Lung microvascular endothelial cell (primary cell): Measurements from ENCODE around the gene AGMAT. TPM values are rescaled to one million over a fixed set of nuclear protein-coding genes. Genes with fewer than 3 reads are reported as not detected.

Source experiments
- DNase-seq, 2 donors: peaks; one replicate each; pipeline versions ENCODE4 v3.0.0 to v3.0.0-alpha.2; 2010; ENCODE audit warnings: low read depth in 2 of 2
- total RNA-seq: library from RNA; depleted of rRNA; stranded (reverse); fragments of >200 nt; gene quantifications from 2 replicates; pipeline ENCODE4 v1.2.1, GENCODE V29; 2014

AGMAT gene
- total RNA-seq, 1 donor from 2014 or later = under 0.01 TPM

GRCh38 chr1:15524283-15525049 is 60.4 kb downstream of the AGMAT start:
- peak; percentile 99 for DNase-seq

GRCh38 chr1:15524021-15524282 is 60.9 kb downstream of the AGMAT start, which contains the start of gene CASP9:
CASP9 (minus strand) TSS chr1:15524215; CDS start chr1:15524200, 15 bp downstream.
- no peak for DNase-seq

GRCh38 chr1:15523104-15524020 is 61.5 kb downstream of the AGMAT start:
- DNase-seq = no peak

- no peak for DNase-seq
These were observed 62.3 kb downstream of the AGMAT start for GRCh38 chr1:15522551-15522950.

Other genes with a start within 250 kb of the AGMAT start
- 20.2 and 26.6 TPM in 2 replicates for gene EFHD2, start 175.2 kb downstream of the AGMAT start, total RNA-seq
- not detected in 2 replicates for gene CTRC, start 146.6 kb downstream of the AGMAT start, total RNA-seq
- gene CELA2A, start 128.3 kb downstream of the AGMAT start, total RNA-seq = not detected in 2 replicates
- gene CELA2B, start 108.9 kb downstream of the AGMAT start, total RNA-seq = not detected in 2 replicates
- gene CASP9, start 60.8 kb downstream of the AGMAT start, total RNA-seq = 3.2 and 3.9 TPM in 2 replicates
- gene DNAJC16, start 58.2 kb downstream of the AGMAT start, total RNA-seq = 10.2 and 14.1 TPM in 2 replicates
- 11.1 and 14.3 TPM in 2 replicates for gene DDI2, start 32.4 kb upstream of the AGMAT start, total RNA-seq
- gene PLEKHM2, start 99.3 kb upstream of the AGMAT start, total RNA-seq = 34.2 and 44.2 TPM in 2 replicates
- 0.22 and 0.60 TPM in 2 replicates for gene SLC25A34, start 151.2 kb upstream of the AGMAT start, total RNA-seq
- gene TMEM82, start 157.4 kb upstream of the AGMAT start, total RNA-seq = not detected in 2 replicates
- 110 and 128 TPM in 2 replicates for gene FBLIM1, start 173.7 kb upstream of the AGMAT start, total RNA-seq
- gene UQCRHL, start 222.6 kb upstream of the AGMAT start, total RNA-seq = 3.3 and 6.3 TPM in 2 replicates